NCI-H2227 (cell line): Measurements from ENCODE around the gene CBS.
"Not testable (repeated sequence)": the region's sequence is repeated elsewhere in the genome, so short reads cannot be mapped to it uniquely, and the experiment has no call there.

Experiments used
- DNase-seq: peaks from one replicate; lab custom pipeline; 2025; ENCODE audit not compliant: unreplicated experiment; lab: John Stamatoyannopoulos, UW

The CBS gene

DNA sequence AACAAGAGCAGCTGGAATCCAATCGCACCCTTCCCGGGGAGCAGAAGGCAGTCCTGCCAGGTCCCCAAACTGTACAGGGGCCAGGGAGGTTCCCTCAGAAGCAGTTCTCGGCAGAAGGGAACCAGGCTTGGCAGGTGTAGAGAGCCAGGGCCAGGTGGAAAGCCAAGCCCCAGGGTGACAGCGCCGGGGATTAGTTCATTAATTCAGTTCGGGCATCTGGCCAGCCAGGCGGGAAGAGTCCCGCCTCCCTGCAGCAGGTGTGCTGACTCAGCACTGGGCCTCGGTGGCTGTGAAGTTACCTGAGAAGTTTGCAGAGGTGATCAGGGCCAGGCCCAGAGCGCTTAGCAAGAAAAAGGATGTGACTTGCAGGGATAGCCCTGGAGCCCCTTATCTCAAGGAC is 6.0 kb downstream of the CBS start:
- not testable (repeated sequence) for DNase-seq

DNA sequence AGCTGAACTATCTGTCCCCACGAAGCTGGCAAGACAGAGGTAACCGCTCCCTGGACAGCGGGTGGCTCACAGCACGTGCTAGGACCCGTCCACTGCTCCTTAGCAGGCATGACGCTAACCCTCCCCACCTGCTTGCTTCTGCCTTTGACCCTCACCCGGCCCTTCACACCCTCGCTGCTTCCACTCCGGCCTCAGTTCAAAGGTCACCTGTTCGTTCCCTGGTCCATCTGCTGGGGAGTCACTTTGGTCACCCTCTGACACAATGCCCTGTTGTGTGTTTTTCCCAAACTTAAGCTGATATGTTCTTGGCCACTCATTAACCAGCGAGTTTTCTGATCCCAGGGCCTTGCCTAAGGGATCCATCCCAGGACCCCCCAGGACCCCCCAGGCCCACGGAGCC is 7.6 kb downstream of the CBS start:
- DNase-seq: not testable (repeated sequence)

DNA sequence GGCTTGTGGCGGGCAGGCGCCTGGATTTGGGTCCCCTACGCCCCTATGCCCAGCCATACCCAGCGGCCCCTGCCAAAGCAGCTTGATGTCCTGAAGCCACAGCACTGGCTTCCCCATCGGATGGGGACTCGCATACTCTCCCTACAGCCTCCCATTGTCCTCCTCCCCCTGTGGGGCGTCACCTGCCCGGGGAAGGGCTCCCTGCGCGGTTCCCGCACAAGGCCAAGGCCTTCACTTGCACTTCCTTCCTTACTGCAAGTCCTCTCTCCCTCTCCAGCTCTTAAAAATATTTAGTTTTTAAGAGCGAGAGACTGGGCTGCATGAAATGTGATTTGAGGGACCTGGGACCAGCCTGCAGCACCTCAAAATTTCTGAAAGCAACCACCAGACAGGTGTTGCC is 8.9 kb downstream of the CBS start:
- not testable (repeated sequence) for DNase-seq

DNA sequence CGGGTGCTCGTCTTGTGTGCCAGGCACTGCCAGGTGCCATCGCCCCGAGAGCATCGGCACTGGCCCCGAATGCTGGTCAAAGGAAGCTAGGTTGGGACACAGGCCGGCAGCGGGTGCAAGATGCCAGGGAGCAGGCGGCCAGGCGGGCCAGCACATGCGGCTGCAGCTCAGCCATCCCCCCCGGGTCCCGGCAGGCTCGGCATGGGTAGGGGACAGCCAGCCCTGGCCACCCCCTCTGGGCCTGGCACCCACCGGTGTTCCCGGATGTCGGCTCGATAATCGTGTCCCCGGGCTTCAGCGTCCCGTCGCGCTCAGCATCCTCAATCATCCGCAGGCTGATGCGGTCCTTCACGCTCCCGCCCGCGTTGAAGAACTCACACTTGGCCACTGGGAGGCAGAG is 9.6 kb downstream of the CBS start:
- DNase-seq: not testable (repeated sequence)

DNA sequence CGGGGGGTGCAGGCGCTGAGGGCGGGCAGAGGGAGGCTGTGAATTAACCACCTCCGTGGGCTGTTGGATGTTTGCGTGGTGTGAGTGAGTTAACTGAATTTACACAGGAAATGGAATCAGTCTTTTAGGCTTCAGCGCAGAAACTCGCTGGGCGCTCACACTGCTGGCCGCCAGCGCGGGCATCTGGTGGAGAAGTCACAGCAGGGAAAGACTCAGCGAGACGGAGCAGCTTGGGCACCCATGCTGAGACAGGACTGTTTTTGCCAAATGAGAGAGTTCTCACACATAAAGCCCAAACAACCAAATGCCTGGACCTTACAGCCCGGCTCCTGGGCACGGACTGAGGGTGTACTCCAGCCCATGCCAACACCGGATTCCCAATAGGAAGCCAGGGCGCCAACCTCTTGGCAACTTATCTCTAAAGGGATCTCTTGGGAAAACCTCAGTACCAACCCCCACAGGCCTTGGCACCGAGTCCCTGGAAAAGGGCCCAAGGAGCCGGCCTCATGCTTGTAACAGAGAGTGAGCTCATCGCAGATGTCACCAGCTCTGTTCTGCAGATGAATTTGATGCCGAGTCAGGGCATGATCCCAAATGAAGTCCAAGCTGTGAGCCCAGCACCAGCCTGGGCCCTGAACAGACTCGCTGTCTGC is 11.2 kb downstream of the CBS start:
- DNase-seq: not testable (repeated sequence)

DNA sequence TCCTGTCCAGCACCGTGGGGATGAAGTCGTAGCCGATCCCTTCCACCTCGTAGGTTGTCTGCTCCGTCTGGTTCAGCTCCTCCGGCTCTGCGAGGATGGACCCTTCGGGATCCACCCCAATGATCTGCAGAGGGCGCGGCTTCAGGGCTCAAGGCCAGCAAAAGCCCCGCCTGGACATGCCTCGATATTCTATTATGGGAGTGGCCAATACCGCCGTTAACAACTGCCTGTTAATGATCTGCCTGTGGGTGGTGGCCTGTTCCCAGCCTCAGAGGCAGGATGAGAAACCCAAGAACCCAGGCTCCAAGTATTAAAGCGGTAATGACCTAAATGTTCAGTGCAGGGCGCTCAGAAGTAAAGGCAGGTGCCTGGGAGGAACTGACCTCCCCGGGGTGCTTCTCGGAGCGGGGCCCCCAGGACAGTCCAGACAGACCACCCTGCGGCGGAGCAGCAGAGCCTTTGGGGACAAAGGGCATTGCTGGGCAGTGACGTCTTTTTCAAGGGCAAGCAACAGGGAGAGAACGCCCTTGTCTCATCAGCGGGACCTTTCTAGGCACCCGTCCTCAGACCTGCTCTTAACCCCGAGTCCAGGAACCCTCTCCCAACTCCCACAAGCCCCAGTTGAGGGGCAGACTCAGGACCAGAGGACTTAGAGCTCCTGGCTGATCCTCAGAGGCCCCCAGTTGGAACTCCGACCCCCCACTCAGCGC is 12.5 kb downstream of the CBS start:
- DNase-seq: not testable (repeated sequence)

DNA sequence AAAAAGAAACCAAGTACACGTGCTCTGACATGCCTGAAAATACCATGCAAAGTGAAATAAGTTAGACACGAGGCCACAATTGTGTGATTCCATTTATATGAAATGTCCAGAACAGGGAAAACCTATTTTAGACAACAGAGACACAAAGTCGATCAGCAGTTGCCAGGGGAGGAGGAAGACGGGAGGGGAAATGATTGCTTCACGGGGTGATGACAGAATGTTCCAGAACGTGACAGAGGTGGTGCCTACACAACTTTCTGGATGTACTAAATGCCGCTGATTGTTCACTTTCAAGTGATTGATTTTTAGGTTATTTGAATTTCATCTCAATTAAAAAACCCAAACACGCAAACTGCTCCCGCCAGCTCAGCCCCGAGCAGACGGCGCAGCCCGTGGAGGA is 22.5 kb downstream of the CBS start:
- DNase-seq: not testable (repeated sequence)

DNA sequence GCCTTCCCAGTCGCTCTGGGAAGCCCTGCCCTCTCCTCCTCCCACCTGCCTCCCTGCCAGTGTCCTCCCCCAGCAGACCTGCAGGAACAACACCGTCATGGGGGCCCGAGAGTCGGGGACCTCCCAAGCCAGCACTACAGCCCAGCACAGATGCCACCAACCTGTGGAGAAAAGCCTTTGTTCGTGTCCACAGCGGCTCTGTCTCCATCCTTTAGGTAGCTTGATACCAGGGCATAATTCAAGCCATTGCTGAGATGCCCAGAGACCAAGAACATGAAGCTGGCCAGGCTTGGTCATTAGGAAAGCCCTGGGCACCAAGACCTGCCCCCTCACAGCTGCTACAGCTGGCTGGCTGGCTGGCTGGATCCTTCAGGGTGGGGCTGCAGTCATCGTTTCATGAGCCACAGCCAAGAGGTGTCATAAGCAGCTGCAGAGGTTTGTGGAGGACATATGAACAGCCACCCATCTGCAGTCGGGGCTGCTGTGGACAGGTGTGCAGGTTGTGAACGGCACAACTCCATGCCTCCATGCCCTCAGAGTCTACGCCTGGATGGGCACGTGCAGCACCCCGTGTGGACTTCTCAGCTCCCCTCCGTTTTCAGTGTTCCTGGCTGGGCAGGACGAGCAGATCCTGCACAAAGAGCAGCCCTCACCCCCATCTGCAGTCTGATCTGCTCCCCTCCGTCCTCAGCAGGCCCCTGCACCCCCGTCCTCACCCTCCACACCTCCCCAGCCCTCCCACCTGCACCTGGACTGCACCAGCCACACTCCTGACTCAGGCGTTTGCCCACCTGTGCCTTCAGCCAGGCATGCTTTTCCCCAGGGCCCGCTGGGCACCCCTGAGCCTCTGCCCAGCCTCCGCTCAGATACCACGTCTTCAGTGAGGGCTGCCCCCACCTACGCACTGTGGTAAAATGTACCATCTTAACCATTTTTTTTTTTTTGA is 29.5 kb downstream of the CBS start:
- not testable (repeated sequence) for DNase-seq

DNA sequence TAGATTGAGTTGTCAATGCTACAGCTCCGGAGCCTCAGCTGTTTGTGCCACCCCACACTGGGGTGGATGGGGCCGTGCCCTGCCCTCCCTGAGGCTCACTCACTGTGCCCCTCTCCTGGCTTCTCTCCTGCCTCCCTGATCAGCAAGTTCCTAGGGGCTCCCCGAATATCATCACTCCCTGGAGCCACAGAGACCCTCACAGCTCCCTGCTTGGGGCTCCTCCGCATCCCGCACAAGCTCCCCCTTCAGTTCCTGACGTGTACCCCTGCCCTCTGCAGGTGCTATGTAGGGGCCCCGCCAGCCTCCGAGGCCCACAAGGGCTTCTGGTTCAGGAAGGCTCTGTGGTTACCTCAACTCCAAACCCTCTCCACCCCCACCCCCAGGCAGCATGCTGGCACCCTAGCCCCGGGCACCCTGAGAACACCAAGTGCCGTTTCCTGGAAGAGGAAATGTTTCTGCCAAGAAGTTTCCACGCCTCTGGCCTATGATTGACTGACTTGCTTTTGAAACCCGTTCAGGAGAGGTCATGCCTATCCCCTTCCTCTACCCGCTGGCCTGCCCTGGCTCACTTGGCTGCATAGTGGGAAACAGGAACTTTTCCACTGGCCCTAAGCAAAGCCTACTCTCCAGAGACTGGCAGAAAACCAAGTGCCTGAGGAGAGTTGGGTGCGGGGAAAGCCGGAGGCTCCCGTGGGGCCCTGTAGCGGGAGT is 30.3 kb downstream of the CBS start:
- not testable (repeated sequence) for DNase-seq

DNA sequence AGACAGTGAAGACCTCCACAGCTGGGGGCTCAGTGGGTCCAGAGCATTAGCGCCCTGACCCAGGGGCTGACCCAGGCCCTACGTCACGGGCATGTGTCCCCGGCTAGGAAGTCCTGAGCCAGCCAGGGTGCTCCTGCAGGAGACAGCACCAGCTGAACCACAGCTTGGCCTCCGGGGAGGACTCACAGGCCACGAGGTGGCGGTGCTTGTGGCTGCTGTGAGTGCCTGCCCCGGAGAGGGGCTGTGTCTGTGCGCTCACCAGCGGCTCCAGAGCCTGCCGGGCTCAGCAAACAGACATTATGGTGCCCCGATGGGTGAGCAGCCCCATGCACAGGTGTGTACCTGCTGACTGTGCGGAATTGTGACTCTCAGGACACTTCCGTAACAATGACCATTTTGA is 31.1 kb downstream of the CBS start:
- DNase-seq: not testable (repeated sequence)

DNA sequence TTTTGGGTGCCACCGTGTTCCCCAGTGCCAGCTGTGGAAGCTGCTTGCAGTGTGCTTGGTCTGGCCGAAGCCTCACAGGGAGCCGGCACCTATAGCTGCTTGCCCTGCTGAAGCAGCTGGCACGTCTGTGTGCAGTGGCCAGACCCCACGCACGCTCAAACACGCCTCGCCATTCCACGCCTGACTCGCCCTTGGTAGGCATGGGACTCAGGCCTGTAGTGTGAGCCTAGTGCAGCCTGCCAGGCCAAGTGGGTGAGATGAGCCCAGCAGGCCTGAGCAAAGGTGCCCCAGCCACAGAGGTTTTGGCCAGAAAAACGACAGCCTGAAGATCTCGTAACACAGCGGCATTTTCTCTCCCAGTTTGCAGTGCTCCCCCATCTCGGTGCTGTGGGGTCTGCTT is 32.3 kb downstream of the CBS start:
- not testable (repeated sequence) for DNase-seq

DNA sequence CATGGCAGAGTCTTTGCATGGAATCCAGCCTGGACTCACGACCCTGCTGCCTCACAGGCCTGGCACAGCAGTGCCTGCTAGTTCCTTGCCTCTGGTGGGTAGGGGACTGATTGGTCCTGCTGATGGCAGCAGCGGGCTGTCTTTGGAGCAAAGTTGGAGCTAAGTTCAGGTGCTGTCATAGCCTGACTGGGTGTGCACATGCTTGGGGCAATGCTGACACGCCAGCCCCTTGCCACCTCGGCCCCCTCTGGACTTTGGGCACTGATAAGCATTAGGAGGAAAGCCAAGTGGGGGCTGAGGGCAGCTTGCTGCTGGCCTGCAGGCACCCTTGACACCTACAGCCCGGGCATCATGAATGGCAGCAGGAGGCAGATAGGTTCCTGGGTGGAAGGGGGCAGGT is 33.5 kb downstream of the CBS start:
- DNase-seq: not testable (repeated sequence)

DNA sequence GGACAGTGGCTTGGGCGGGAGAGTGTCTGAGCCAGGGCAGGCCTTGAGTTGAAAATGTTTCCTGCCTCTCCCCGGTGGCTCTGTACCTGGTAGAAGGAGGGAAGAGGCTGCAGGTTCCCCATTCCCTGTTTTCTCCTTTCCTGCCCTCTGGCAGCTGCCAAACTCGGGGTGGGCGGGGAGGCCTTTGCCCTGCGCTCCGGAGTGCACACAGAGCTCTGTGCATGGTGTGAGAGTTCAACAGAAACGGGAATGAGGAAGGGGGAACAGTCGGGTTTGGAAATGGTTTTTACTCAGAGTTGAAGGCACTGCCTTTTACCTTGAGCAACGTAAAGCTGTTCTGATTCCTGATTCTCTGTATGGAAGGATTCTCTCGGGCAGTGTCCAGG is 37.0 kb downstream of the CBS start:
- DNase-seq: not testable (repeated sequence)

DNA sequence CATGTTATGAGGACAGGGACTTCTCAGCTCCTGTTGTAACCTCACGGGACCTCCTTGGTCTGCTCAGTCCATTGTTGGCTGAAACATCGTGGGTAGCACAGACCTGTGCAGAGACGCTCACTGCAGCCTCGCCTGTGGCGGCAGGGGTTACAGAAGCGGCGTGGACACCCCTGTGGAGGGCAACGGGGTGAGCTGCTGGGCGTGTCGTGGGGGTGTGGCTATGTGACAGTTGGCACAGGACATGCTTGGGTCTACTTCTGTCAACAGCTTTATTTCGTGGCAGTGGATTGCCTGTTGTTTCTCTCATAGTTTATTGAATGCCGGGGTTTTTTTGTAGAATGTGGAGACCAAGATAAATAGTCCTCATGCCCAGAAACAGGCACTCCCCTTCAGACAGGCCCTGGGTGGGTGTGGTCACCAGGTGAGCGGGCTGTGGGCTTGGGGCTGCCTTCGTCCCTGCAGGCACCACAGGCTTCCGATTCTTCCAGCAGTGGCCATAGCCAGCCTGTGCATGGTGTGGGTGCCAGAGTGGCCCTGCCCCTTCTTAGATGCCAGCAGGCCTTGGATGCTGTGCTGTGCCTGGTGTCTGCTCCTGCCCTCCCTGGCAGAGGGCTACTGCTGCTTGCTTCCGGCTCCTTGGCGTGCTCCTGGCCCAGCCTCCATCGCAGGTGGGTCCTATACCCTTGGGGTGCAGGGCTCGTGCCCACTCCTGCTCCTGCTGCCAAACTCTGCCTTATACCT is 37.5 kb downstream of the CBS start:
- DNase-seq: not testable (repeated sequence)

DNA sequence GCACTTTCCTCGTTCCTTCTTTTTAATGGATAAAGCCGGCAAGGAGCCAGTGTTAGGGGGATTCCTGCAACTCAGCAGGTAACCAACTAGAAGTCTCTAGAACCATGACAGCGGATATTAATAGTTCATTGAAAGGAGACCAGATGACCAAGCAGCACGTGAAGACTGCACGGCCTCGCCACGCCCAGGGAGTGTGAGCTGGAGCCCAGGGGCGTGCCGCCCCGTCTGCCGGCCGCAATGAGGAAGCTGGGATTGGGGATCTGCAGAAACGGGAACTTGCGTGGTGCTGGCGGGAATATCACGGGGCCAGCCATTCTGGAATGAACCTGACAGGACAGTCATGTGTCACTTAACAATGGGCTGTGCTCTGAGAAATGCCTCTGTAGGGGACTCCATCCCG is 38.7 kb downstream of the CBS start:
- not testable (repeated sequence) for DNase-seq

DNA sequence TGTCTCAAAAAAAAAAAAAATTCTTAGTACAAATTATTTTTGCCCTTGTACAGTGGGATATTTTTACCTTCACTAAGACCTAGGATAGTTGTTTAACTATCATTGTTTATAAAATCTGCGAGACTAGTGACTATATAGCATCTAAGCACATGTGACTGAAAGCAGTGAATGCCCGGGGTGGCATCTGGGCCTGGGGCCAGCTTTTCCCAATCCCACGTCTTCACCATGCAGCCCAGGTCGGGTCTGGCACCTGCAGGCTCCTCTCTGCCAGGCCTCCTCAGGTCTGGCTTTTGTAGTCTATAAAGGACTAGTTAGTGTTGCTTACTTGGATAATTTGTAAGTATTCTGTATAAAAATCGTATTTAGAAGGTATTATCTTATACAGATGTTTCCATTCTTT is 40.8 kb downstream of the CBS start:
- DNase-seq: no peak

DNA sequence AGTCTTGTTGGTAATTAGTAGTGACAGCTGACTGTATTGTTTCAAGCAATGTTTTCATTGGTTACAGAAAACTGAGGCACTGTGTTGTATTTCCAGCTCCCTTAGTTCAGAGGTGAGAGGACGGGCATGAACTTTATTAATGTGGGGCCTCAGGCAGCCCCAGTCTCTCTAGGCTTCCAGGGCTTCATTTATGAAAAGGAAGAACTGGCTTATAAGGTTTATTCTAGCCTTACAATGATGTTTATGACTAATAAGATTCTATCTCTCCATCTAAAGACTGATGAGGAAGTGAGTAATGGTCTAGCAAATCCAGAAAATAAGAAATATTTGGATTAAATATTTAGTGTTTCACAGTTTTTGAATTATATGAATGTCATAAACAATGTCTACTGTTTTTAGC is 41.5 kb downstream of the CBS start:
- DNase-seq: no peak

DNA sequence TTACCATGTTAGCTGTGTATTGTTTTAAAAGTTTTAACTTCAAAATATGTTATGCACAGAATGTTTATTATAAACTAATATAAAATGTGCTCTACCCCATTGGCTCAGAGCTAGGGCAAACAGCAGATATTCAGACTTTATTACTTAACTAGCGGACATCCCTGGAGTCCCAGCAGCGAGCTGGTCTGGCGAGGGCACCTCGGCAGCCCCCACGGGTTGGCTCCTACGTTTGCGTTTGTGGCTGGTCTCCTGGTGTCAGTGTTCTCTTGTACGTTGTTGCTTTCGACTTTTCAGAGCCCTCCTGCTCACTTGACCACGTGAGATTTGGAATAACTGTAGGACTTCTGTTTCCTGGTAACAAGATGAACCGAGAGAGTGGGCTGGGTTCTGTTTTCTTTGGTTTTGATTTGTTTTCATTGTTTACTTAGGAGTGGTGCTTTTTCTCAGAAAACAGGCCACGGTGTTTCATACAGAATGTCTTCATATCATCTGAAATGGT is 44.5 kb downstream of the CBS start:
- no peak for DNase-seq

DNA sequence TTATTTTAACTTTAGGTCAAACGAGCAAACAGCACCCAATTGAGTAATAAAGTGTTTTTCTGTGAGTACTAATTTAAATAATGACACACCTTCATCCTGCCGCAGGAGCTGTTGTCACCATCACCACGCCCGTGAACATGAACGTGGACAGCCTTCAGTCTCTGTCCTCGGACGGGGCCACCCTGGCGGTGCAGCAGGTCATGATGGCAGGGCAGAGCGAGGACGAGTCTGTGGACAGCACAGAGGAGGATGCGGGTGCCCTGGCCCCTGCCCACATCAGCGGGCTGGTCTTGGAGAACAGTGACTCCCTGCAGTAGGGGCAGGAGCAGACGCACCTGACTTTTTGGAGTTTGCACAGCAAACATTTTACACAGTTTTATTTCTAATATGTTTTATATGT is 45.9 kb downstream of the CBS start:
- DNase-seq: no peak
